Fibroblast of pulmonary artery (primary cell): Measurements from ENCODE around the gene TBCCD1.
A peak's percentile ranks its signal among the peaks of the same experiment; 100 is the strongest.
"Not testable (repeated sequence)": the region's sequence is repeated elsewhere in the genome, so short reads cannot be mapped to it uniquely, and the experiment has no call there.

Source experiments
- DNase-seq: peaks from one replicate; pipeline ENCODE4 v3.0.0-alpha.2; 2010; ENCODE audit warnings: low read depth
- H3K4me3 ChIP-seq: replicated peaks from 2 replicates; pipeline ENCODE4 v1.5.1; 2011; ENCODE audit warnings: low read depth, mild to moderate bottlenecking, control low read depth, low read length, moderate library complexity
- TF ChIP-seq, protein P1 (sequence below): IDR thresholded peaks from 2 replicates; pipeline ENCODE4 v1.5.1; 2011; ENCODE audit warnings: mild to moderate bottlenecking, control low read depth, low read length, inconsistent platforms; ENCODE audit errors: missing control alignments

TBCCD1 gene

DNA sequence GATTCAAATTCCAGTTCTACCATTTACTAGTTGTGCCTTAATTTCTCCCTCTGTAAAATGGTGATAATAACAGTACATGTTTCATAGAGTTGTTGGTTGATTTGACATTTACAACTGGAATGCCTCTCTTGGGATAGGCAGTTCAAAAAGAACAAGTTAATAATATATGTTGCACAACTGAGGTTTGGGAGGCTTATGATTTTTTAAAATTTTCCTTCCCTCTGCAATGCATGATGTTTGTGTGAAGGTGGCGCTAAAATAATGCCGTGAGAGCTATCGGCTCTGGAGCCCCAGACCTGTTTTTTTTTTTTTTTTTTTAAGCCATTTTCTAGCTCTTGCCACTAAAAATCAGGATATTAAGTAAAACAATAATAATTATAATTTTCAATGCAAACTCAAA is 22.0 kb upstream of the TBCCD1 start:
- peak; percentile 50 for DNase-seq
- no peak overlapping the region for H3K4me3 ChIP-seq
- TF ChIP-seq, protein P1, sequence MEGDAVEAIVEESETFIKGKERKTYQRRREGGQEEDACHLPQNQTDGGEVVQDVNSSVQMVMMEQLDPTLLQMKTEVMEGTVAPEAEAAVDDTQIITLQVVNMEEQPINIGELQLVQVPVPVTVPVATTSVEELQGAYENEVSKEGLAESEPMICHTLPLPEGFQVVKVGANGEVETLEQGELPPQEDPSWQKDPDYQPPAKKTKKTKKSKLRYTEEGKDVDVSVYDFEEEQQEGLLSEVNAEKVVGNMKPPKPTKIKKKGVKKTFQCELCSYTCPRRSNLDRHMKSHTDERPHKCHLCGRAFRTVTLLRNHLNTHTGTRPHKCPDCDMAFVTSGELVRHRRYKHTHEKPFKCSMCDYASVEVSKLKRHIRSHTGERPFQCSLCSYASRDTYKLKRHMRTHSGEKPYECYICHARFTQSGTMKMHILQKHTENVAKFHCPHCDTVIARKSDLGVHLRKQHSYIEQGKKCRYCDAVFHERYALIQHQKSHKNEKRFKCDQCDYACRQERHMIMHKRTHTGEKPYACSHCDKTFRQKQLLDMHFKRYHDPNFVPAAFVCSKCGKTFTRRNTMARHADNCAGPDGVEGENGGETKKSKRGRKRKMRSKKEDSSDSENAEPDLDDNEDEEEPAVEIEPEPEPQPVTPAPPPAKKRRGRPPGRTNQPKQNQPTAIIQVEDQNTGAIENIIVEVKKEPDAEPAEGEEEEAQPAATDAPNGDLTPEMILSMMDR, result peak; percentile 29

- TF ChIP-seq, protein P1, result no peak
- DNase-seq, result no peak
Measured at GRCh38 chr3:186588632-186589031, 21.5 kb upstream of the TBCCD1 start.

GRCh38 chr3:186587183-186587582 is 20.0 kb upstream of the TBCCD1 start:
- DNase-seq, result no peak
- H3K4me3 ChIP-seq, result no peak overlapping the region
- TF ChIP-seq, protein P1, result no peak

More at GRCh38 chr3:186588632-186589031, 21.5 kb upstream of the TBCCD1 start:
- H3K4me3 ChIP-seq, result no peak overlapping the region

- not testable (repeated sequence) for H3K4me3 ChIP-seq, DNase-seq
Measured at GRCh38 chr3:186586245-186586644, 19.1 kb upstream of the TBCCD1 start.

DNA sequence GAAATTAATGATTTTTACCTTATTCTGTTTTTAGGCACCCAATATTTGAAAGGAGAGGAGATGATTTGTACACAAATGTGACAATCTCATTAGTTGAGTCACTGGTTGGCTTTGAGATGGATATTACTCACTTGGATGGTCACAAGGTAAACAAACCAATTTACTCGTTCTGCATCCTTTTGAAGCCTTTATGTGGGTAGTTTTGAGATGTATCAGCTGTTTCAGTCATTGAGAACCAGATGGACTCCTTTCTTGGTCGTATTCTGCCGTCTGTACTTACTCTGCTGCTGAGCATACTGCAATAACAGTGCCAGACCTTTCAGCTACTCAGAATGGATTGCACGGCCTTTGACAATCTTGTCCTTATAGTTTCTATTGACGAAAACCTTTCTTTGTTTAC is 16.7 kb upstream of the TBCCD1 start:
- no peak overlapping the region for H3K4me3 ChIP-seq
- no peak for DNase-seq
- TF ChIP-seq, protein P1, result no peak

DNA sequence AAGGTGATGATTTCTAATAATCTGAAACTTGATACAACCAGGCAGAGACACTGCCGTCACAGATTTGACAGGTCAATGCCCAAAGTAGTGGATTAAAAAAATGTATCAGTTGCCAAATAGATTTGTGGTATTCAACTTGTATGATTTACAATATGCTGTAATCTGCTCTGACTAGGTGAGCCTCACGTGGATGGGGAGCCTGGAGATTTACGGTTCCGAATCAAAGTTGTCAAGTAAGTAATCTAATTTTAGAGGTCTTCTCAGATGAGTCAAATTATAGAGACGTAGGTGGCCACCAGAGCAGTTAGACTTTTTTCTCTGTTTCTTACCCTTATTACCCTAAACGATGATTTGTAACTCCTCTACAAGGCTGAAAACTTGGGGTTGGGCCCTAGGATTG is 15.4 kb upstream of the TBCCD1 start:
- TF ChIP-seq, protein P1, result no peak
- H3K4me3 ChIP-seq, result no peak overlapping the region
- no peak for DNase-seq

- TF ChIP-seq, protein P1, result no peak
- no peak for DNase-seq
Measured at GRCh38 chr3:186580785-186581184, 13.6 kb upstream of the TBCCD1 start.

GRCh38 chr3:186577521-186577920 is 10.4 kb upstream of the TBCCD1 start:
- DNase-seq, result no peak
- TF ChIP-seq, protein P1, result no peak
- H3K4me3 ChIP-seq, result no peak overlapping the region

More at GRCh38 chr3:186580785-186581184, 13.6 kb upstream of the TBCCD1 start:
- no peak overlapping the region for H3K4me3 ChIP-seq
